NCI-H526 (cell line): ENCODE results near the gene PLPP7.
"Not testable (repeated sequence)": the region's sequence is repeated elsewhere in the genome, so short reads cannot be mapped to it uniquely, and the experiment has no call there.

Experiments
- DNase-seq, 2 experiments: peaks; one replicate each; lab custom pipeline; 2025; lab: John Stamatoyannopoulos, UW

Gene PLPP7

GRCh38 chr9:131289301-131290035, at the start of gene PLPP7:
Gene PLPP7, plus strand, starts transcription at chr9:131289723. Its CDS starts 275 bp downstream, at chr9:131289998.
- DNase-seq = peak in 1 of 2 experiments; percentile 20

- DNase-seq = no peak
These were observed 49.2 kb upstream of the PLPP7 start for GRCh38 chr9:131240047-131240921.

- DNase-seq = not testable (repeated sequence)
These were observed 45.2 kb upstream of the PLPP7 start for GRCh38 chr9:131244331-131244730.

- DNase-seq = no peak
These were observed 42.9 kb upstream of the PLPP7 start for GRCh38 chr9:131246618-131247017.

GRCh38 chr9:131252120-131252519, 37.4 kb upstream of the PLPP7 start:
- DNase-seq = no peak

GRCh38 chr9:131253891-131254491, 35.5 kb upstream of the PLPP7 start:
- DNase-seq = no peak

GRCh38 chr9:131254626-131255025, 34.9 kb upstream of the PLPP7 start:
- DNase-seq = no peak

GRCh38 chr9:131255676-131256197, 33.8 kb upstream of the PLPP7 start:
- no peak for DNase-seq

- DNase-seq = no peak
These were observed 32.1 kb upstream of the PLPP7 start for GRCh38 chr9:131257266-131258025.

- no peak for DNase-seq
These were observed 31.3 kb upstream of the PLPP7 start for GRCh38 chr9:131258186-131258585.

- DNase-seq = no peak
These were observed 30.7 kb upstream of the PLPP7 start for GRCh38 chr9:131258698-131259431.

GRCh38 chr9:131259432-131259898, 30.1 kb upstream of the PLPP7 start:
- DNase-seq = no peak

GRCh38 chr9:131259916-131260597, 29.5 kb upstream of the PLPP7 start:
- DNase-seq = no peak

GRCh38 chr9:131260751-131261452, 28.6 kb upstream of the PLPP7 start:
- no peak for DNase-seq

GRCh38 chr9:131262327-131263032, 27.0 kb upstream of the PLPP7 start:
- no peak for DNase-seq

- not testable (repeated sequence) for DNase-seq
These were observed 26.5 kb upstream of the PLPP7 start for GRCh38 chr9:131263033-131263343.

GRCh38 chr9:131263701-131264100, 25.8 kb upstream of the PLPP7 start:
- no peak for DNase-seq

- DNase-seq = no peak
These were observed 25.3 kb upstream of the PLPP7 start for GRCh38 chr9:131264231-131264630.
